ENCODE data around the gene ZFR2. TPM values are rescaled to one million over a fixed set of nuclear protein-coding genes. Genes with fewer than 3 reads are reported as not detected.

Gene ZFR2
- total RNA-seq, 1 donor from 2014 or later, result not detected

- no peak for DNase-seq (ENCODE audit: low read depth)
- no peak overlapping the region for H3K4me3 ChIP-seq (ENCODE audit: low read depth, low read length)
- no peak for TF ChIP-seq CTCF (conservative IDR thresholded peaks at IDR 0.05; ENCODE audit: low read depth, low read length)
Observed at GRCh38 chr19:3774621-3775373, 94.0 kb downstream of the ZFR2 start.

- DNase-seq (ENCODE audit: low read depth), result no peak
Observed at GRCh38 chr19:3773814-3774515, 94.9 kb downstream of the ZFR2 start.

GRCh38 chr19:3771906-3772455, 96.9 kb downstream of the ZFR2 start, which contains the start of gene RAX2:
Gene RAX2, minus strand, starts transcription at chr19:3772228. Its CDS starts 486 bp downstream, at chr19:3771742.
- TF ChIP-seq CTCF (conservative IDR thresholded peaks at IDR 0.05; ENCODE audit: low read depth, low read length), result no peak
- H3K4me3 ChIP-seq (ENCODE audit: low read depth, low read length), result no peak within 1 kb of the TSS
- DNase-seq (ENCODE audit: low read depth), result no peak

More at GRCh38 chr19:3773814-3774515, 94.9 kb downstream of the ZFR2 start:
- H3K4me3 ChIP-seq (ENCODE audit: low read depth, low read length), result no peak overlapping the region
- TF ChIP-seq CTCF (conservative IDR thresholded peaks at IDR 0.05; ENCODE audit: low read depth, low read length), result no peak

GRCh38 chr19:3771000-3771905, 97.6 kb downstream of the ZFR2 start:
- H3K4me3 ChIP-seq (ENCODE audit: low read depth, low read length), result no peak overlapping the region
- DNase-seq (ENCODE audit: low read depth), result no peak
- no peak for TF ChIP-seq CTCF (conservative IDR thresholded peaks at IDR 0.05; ENCODE audit: low read depth, low read length)

GRCh38 chr19:3770136-3770999, 98.5 kb downstream of the ZFR2 start:
- no peak overlapping the region for H3K4me3 ChIP-seq (ENCODE audit: low read depth, low read length)
- no peak for TF ChIP-seq CTCF (conservative IDR thresholded peaks at IDR 0.05; ENCODE audit: low read depth, low read length)
- no peak for DNase-seq (ENCODE audit: low read depth)

- TF ChIP-seq CTCF (conservative IDR thresholded peaks at IDR 0.05; ENCODE audit: low read depth, low read length), result no peak
- DNase-seq (ENCODE audit: low read depth), result no peak
Observed at GRCh38 chr19:3769494-3769893, 99.3 kb downstream of the ZFR2 start.

More at GRCh38 chr19:3769494-3769893, 99.3 kb downstream of the ZFR2 start:
- no peak overlapping the region for H3K4me3 ChIP-seq (ENCODE audit: low read depth, low read length)
